ENCODE data around the gene ITGAD. TPM values are rescaled to one million over a fixed set of nuclear protein-coding genes. Genes with fewer than 3 reads are reported as not detected.

ITGAD gene
- total and polyA plus RNA-seq, 2 donors (not counting 1 experiment from before 2014, with no cell fraction given), result 0.19 TPM; not detected in 1

DNA sequence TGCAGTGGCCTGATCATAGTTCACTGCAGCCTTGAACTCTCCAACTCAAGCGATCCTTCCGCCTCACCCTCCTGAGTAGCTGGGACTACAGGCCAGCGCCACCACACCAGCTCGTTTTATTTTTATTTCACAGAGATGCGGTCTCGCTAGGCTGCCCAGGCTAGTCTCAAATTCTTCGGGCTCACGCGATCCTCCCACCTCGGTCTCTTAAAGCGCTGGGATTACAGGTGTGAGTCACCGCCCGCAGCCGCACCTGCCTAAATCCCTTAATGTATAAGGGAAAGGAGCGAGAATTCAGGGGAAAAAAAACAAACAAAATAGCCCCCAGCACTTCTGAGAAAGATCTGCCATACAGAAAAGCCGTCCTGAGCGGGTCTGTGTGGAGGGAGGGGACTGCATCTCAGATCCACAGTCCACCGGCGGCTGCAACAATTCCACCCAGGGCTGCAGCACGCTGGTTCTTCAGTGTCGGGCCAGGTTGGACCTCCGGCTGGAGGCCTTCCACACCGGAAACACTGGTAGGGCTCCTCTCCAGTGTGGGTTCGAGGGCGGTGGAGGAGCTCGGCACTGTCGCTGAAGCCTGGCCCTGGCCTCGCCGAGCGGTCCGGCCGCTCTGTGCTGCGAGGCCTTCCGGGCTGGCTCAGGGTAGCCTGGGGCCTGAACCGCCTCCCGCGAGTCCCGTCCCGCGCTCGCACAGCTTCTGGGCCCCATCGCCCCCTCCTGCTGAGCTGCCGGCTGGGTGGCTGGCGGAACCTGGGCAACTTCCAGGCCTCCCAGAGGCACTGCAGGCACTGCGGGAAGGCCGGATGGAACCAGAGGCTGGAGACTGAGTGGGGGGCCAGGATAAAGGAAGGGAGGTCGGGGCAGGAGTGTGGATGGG lies 42.4 kb downstream of the ITGAD start:
- no peaks in the 10 kb centered on the region for H3K79me2 ChIP-seq (ENCODE audit: control insufficient read depth, insufficient read depth, low read length)
- H3K9ac ChIP-seq (ENCODE audit: low read length), result no peak overlapping the region
- H3K9me3 ChIP-seq (ENCODE audit: control extremely low read depth in 1 of 3, control insufficient read depth in 2 of 3, insufficient read depth in 1 of 3, low read length in 2 of 3), result no peaks in the 10 kb centered on the region
- intact Hi-C loops (cut with micrococcal nuclease), result no loop called here
- H3K27me3 Mint-ChIP-seq, result no peaks in the 10 kb centered on the region
- H3K27ac Mint-ChIP-seq, result no peak overlapping the region
- ChIA-PET POLR2A (no interaction called here), CTCF (interaction anchor here (1.4 kb wide), 1 partner anchor 10 kb away, joined by 3 read pairs; no protein-coding TSS in a partner anchor)
- no peaks in the 10 kb centered on the region for H4K20me1 ChIP-seq (ENCODE audit: control insufficient read depth, insufficient read depth, low read length, poor library complexity, severe bottlenecking)
- H2AFZ ChIP-seq (ENCODE audit: insufficient read depth, low read depth, low read length, poor library complexity, severe bottlenecking), result no peak overlapping the region
- ATAC-seq (ENCODE audit: low read depth), result no peak
- peaks cover 0 to under 1% (median 0%) of the 10 kb centered on the region in 4 experiments for H3K27me3 ChIP-seq (replicated peaks in 1 of 4; ENCODE audit: control extremely low read depth in 1 of 4, control insufficient read depth in 3 of 4, insufficient read depth in 4 of 4, low read length in 3 of 4)
- H3K9me3 Mint-ChIP-seq (ENCODE audit: insufficient read depth), result no peaks in the 10 kb centered on the region
- TF ChIP-seq, protein P1, sequence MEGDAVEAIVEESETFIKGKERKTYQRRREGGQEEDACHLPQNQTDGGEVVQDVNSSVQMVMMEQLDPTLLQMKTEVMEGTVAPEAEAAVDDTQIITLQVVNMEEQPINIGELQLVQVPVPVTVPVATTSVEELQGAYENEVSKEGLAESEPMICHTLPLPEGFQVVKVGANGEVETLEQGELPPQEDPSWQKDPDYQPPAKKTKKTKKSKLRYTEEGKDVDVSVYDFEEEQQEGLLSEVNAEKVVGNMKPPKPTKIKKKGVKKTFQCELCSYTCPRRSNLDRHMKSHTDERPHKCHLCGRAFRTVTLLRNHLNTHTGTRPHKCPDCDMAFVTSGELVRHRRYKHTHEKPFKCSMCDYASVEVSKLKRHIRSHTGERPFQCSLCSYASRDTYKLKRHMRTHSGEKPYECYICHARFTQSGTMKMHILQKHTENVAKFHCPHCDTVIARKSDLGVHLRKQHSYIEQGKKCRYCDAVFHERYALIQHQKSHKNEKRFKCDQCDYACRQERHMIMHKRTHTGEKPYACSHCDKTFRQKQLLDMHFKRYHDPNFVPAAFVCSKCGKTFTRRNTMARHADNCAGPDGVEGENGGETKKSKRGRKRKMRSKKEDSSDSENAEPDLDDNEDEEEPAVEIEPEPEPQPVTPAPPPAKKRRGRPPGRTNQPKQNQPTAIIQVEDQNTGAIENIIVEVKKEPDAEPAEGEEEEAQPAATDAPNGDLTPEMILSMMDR (IDR thresholded peaks at IDR 0.05), result no peak
- no peak for TF ChIP-seq EZH2 (IDR thresholded peaks at IDR 0.05; ENCODE audit: borderline replicate concordance, insufficient read depth, low read depth, low read length, poor library complexity, severe bottlenecking)
- no peak overlapping the region for H3K4me2 ChIP-seq (replicated peaks; ENCODE audit: low read depth, low read length, poor library complexity, severe bottlenecking)
- no peak for DNase-seq
- WGBS (ENCODE audit: insufficient coverage), result 96% methylated on average over 40 of the region's 47 CpGs
- H3K4me3 ChIP-seq (ENCODE audit: control extremely low read depth in 1 of 5, extremely low read depth in 1 of 5, insufficient read depth in 1 of 5, low read depth in 2 of 5, low read length in 4 of 5), result no peak overlapping the region
- peaks cover 8 to 12% of the 10 kb centered on the region in 2 donors for H3K4me1 ChIP-seq (ENCODE audit: control insufficient read depth in 2 of 2, insufficient read depth in 2 of 2, low read length in 2 of 2)
- no peak overlapping the region for H3K27ac ChIP-seq (ENCODE audit: low read length in 2 of 2)
- H3K4me1 Mint-ChIP-seq, result peaks cover 13% of the 10 kb centered on the region
- no peaks in the 10 kb centered on the region for H3K36me3 ChIP-seq (replicated peaks in 1 of 2; ENCODE audit: control extremely low read depth in 1 of 2, control insufficient read depth in 1 of 2, extremely low read depth in 1 of 2, insufficient read depth in 2 of 2, low read length in 1 of 2)
- no peak overlapping the region for H3K4me3 Mint-ChIP-seq
